Transverse colon (tissue), 4 donors: ENCODE data around the gene CETN1.

Source experiments
- POLR2AphosphoS5 ChIP-seq, 3 donors: sonication (generic); formaldehyde crosslinking; IDR thresholded peaks; one replicate each; pipeline ENCODE4 v1.6.1; 2016; ENCODE audit warnings: antibody characterized with exemption in 3 of 3
- TF ChIP-seq, protein P1 (sequence below), 5 experiments: fragments of 200-600 bp in 3 of 5; fragments of 450-650 bp in 2 of 5; sonication (generic) in 3 of 5; IDR thresholded peaks; 1 replicate in 2 of 5; 2 replicates in 3 of 5; pipeline ENCODE4 v1.5.1; 2016 to 2017; ENCODE audit warnings: antibody characterized with exemption in 5 of 5, inconsistent platforms in 3 of 5, mild to moderate bottlenecking in 2 of 5, moderate library complexity in 1 of 5

DNA sequence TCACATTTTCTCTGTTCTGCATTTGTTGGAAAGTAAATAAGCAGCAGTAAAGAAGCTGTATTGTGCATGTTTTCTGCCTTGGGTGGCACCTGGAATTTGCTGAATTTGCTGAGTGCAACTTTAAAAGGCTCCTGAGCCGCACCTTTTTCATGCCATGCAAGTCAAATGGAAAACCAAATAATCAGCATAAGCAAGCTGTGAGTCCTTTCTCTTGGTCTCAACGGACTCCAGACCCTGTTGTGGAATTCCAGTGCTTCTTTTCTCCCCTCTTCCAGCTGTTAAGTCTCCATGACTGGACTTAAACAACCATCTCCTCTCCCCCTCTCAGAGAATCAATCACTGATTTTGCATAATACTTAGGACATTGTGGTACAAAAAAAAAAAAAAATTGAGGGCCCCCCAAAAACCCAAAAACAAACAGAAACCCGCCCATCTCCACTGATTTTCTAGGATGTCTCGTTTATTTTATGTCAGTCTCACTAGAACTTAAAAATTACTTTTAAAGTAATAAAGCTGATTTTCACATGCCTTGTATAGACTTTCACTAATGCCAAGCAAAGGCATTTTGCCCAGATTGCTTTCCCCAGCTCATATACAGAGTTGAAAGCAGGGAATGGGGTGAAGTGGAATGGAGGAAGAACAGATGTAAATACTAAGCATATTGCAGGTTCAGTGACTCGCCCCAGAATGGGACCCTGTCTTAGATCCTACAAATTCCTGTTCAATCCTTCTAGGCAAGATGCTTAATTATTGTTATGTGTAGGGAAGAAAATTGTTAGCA is 5.1 kb upstream of the CETN1 start:
- TF ChIP-seq POLR2AphosphoS5 (IDR thresholded peaks at IDR 0.05) = no peak
- TF ChIP-seq, protein P1, sequence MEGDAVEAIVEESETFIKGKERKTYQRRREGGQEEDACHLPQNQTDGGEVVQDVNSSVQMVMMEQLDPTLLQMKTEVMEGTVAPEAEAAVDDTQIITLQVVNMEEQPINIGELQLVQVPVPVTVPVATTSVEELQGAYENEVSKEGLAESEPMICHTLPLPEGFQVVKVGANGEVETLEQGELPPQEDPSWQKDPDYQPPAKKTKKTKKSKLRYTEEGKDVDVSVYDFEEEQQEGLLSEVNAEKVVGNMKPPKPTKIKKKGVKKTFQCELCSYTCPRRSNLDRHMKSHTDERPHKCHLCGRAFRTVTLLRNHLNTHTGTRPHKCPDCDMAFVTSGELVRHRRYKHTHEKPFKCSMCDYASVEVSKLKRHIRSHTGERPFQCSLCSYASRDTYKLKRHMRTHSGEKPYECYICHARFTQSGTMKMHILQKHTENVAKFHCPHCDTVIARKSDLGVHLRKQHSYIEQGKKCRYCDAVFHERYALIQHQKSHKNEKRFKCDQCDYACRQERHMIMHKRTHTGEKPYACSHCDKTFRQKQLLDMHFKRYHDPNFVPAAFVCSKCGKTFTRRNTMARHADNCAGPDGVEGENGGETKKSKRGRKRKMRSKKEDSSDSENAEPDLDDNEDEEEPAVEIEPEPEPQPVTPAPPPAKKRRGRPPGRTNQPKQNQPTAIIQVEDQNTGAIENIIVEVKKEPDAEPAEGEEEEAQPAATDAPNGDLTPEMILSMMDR (IDR thresholded peaks at IDR 0.05) = no peak
